Activated gamma-delta T cell treated with anti-CD3 and anti-CD28 coated beads, Interleukin-2, amount 50 U/mL, for 16 hours (primary cell): ENCODE data around the gene CMTM4.
"Not testable (repeated sequence)": the region's sequence is repeated elsewhere in the genome, so short reads cannot be mapped to it uniquely, and the experiment has no call there.

ENCODE experiments used
- DNase-seq: peaks from one replicate; pipeline ENCODE4 v3.0.0-alpha.2; 2020; ENCODE audit warnings: low read depth

Gene CMTM4

GRCh38 chr16:66705790-66706505 lies 9.4 kb upstream of the CMTM4 start:
- DNase-seq, result no peak

GRCh38 chr16:66703406-66704215 lies 7.1 kb upstream of the CMTM4 start:
- no peak for DNase-seq

GRCh38 chr16:66701516-66701915 lies 5.0 kb upstream of the CMTM4 start:
- no peak for DNase-seq

- DNase-seq, result no peak
These were observed 4.5 kb upstream of the CMTM4 start for GRCh38 chr16:66701026-66701425.

GRCh38 chr16:66699898-66700297 lies 3.4 kb upstream of the CMTM4 start:
- no peak for DNase-seq

- DNase-seq, result no peak
These were observed 1.5 kb upstream of the CMTM4 start for GRCh38 chr16:66698046-66698445.

GRCh38 chr16:66695935-66696668 lies 441 bp downstream of the CMTM4 start:
- no peak for DNase-seq

- DNase-seq, result no peak
These were observed 1.0 kb downstream of the CMTM4 start for GRCh38 chr16:66695471-66695934.

- DNase-seq, result no peak
These were observed 3.4 kb downstream of the CMTM4 start for GRCh38 chr16:66693149-66693548.

GRCh38 chr16:66692341-66692740 lies 4.2 kb downstream of the CMTM4 start:
- DNase-seq, result no peak

GRCh38 chr16:66691234-66691633 lies 5.3 kb downstream of the CMTM4 start:
- DNase-seq, result no peak

- DNase-seq, result no peak
These were observed 6.3 kb downstream of the CMTM4 start for GRCh38 chr16:66690106-66690847.

GRCh38 chr16:66689282-66689681 lies 7.3 kb downstream of the CMTM4 start:
- DNase-seq, result no peak

GRCh38 chr16:66687906-66688625 lies 8.5 kb downstream of the CMTM4 start:
- no peak for DNase-seq

- DNase-seq, result not testable (repeated sequence)
These were observed 10.9 kb downstream of the CMTM4 start for GRCh38 chr16:66685501-66686115.

- no peak for DNase-seq
These were observed 14.3 kb downstream of the CMTM4 start for GRCh38 chr16:66682271-66682670.

GRCh38 chr16:66681676-66682075 lies 14.9 kb downstream of the CMTM4 start:
- no peak for DNase-seq

- no peak for DNase-seq
These were observed 18.2 kb downstream of the CMTM4 start for GRCh38 chr16:66678337-66678736.

- no peak for DNase-seq
These were observed 18.7 kb downstream of the CMTM4 start for GRCh38 chr16:66677836-66678235.

GRCh38 chr16:66677179-66677578 lies 19.4 kb downstream of the CMTM4 start:
- no peak for DNase-seq

- DNase-seq, result no peak
These were observed 19.9 kb downstream of the CMTM4 start for GRCh38 chr16:66676599-66676998.
